IMR-90 (cell line): ENCODE measurements around the gene TTLL12. TPM values are rescaled to one million over a fixed set of nuclear protein-coding genes. Genes with fewer than 3 reads are reported as not detected.

Source experiments
- ATAC-seq: fragments of 200-7000 bp; cut with Tn5 transposase; 2 replicates; pipeline ENCODE4 v1.9.1; 2020; ENCODE audit warnings: low read depth, mild to moderate bottlenecking, moderate library complexity
- BruUV-seq: library from RNA; stranded (reverse); fragments of 400-500 nt; replicated peaks from 2 replicates; lab custom pipeline; 2021; lab: Mats Ljungman, UMichigan
- CTCF ChIA-PET: fragments of 300-600 bp; formaldehyde crosslinking; extraction: SDS; loops from one replicate; lab custom pipeline; 2021; ENCODE audit warnings: antibody characterized with exemption; lab: Yijun Ruan, JAX
- POLR2A ChIA-PET: fragments of 300-600 bp; sonication (Branson Sonifier 250); formaldehyde crosslinking; loops from one replicate; lab custom pipeline; 2022; ENCODE audit warnings: antibody characterized with exemption; ENCODE audit not compliant: unreplicated experiment; lab: Charles Lee
- DNase-seq: peaks from one replicate; pipeline ENCODE4 v3.0.0; 2013
- H2AFZ ChIP-seq: replicated peaks from 2 replicates; pipeline ENCODE3; 2013; ENCODE audit warnings: low read length, mild to moderate bottlenecking; ENCODE audit not compliant: poor library complexity
- H2AK5ac ChIP-seq: 2 replicates; pipeline ENCODE4 v1.6.1; 2013; ENCODE audit warnings: low read depth, low read length, inconsistent platforms
- H2AK9ac ChIP-seq: replicated peaks from 2 replicates; pipeline ENCODE3; 2013; ENCODE audit warnings: mild to moderate bottlenecking, low read depth, low read length, moderate library complexity; ENCODE audit not compliant: poor library complexity
- H2BK120ac ChIP-seq: 2 replicates; pipeline ENCODE4 v1.6.1; 2013; ENCODE audit warnings: low read depth, low read length, inconsistent platforms
- H2BK15ac ChIP-seq: 3 replicates; pipeline ENCODE4 v1.6.1; 2013; ENCODE audit warnings: low read depth, low read length, inconsistent platforms
- H2BK20ac ChIP-seq: 2 replicates; pipeline ENCODE4 v1.6.1; 2013; ENCODE audit warnings: low read depth, mild to moderate bottlenecking, inconsistent platforms, low read length, moderate library complexity
- H2BK5ac ChIP-seq: 2 replicates; pipeline ENCODE4 v1.6.1; 2013; ENCODE audit warnings: mild to moderate bottlenecking, low read depth, low read length, inconsistent platforms; ENCODE audit not compliant: poor library complexity, severe bottlenecking
- H3K14ac ChIP-seq: replicated peaks from 2 replicates; pipeline ENCODE4 v1.6.1; 2013; ENCODE audit warnings: low read depth, low read length, inconsistent platforms
- H3K18ac ChIP-seq: 2 replicates; pipeline ENCODE4 v1.6.1; 2013; ENCODE audit warnings: low read depth, low read length, control low read depth
- H3K23ac ChIP-seq: 2 replicates; pipeline ENCODE4 v1.6.1; 2013; ENCODE audit warnings: low read depth, low read length, inconsistent platforms
- H3K27ac ChIP-seq: 2 replicates; pipeline ENCODE4 v1.5.1; 2013; ENCODE audit warnings: mild to moderate bottlenecking, control low read depth, low read length; ENCODE audit not compliant: insufficient read depth
- H3K27me3 ChIP-seq: 2 replicates; pipeline ENCODE4 v1.6.1; 2013; ENCODE audit warnings: low read length; ENCODE audit not compliant: control insufficient read depth, insufficient read depth
- H3K36me3 ChIP-seq: 2 replicates; pipeline ENCODE4 v1.6.1; 2013; ENCODE audit warnings: low read length, mixed read lengths; ENCODE audit not compliant: control insufficient read depth, insufficient read depth
- H3K4ac ChIP-seq: 2 replicates; pipeline ENCODE4 v1.6.1; 2013; ENCODE audit warnings: low read depth, low read length, inconsistent platforms
- H3K4me1 ChIP-seq: 2 replicates; pipeline ENCODE4 v1.6.1; 2013; ENCODE audit warnings: low read length, mixed read lengths; ENCODE audit not compliant: control insufficient read depth, insufficient read depth
- H3K4me2 ChIP-seq: 2 replicates; pipeline ENCODE4 v1.6.1; 2013; ENCODE audit warnings: low read depth, mild to moderate bottlenecking, control low read depth, low read length, moderate library complexity
- H3K4me3 ChIP-seq: 2 replicates; pipeline ENCODE4 v1.5.1; 2013; ENCODE audit warnings: low read depth, mild to moderate bottlenecking, control low read depth, low read length, moderate library complexity; ENCODE audit not compliant: insufficient read depth
- H3K56ac ChIP-seq: 2 replicates; pipeline ENCODE4 v1.6.1; 2013; ENCODE audit warnings: low read length, inconsistent platforms; ENCODE audit not compliant: insufficient read depth; ENCODE audit errors: extremely low read depth
- H3K79me1 ChIP-seq, 2 experiments: 2 replicates each; pipeline ENCODE4 v1.6.1; 2013; ENCODE audit warnings: low read length in 2 of 2, inconsistent platforms in 1 of 2, low read depth in 1 of 2
- H3K9ac ChIP-seq: 2 replicates; pipeline ENCODE4 v1.6.1; 2013; ENCODE audit warnings: low read depth, low read length, control low read depth
- H3K9me1 ChIP-seq: 2 replicates; pipeline ENCODE4 v1.6.1; 2013; ENCODE audit warnings: low read length, inconsistent platforms; ENCODE audit not compliant: insufficient read depth
- H3K9me3 ChIP-seq: 2 replicates; pipeline ENCODE4 v1.6.1; 2013; ENCODE audit warnings: low read length; ENCODE audit not compliant: control insufficient read depth, insufficient read depth
- H4K20me1 ChIP-seq: 2 replicates; pipeline ENCODE4 v1.6.1; 2013; ENCODE audit warnings: low read length, inconsistent platforms; ENCODE audit not compliant: insufficient read depth
- H4K5ac ChIP-seq: 2 replicates; pipeline ENCODE4 v1.6.1; 2013; ENCODE audit warnings: mild to moderate bottlenecking, low read depth, low read length, control low read depth
- H4K8ac ChIP-seq, 2 experiments: 2 replicates each; pipeline ENCODE4 v1.6.1; 2013; ENCODE audit warnings: low read depth in 2 of 2, low read length in 2 of 2, control low read depth in 1 of 2, inconsistent platforms in 1 of 2
- H4K91ac ChIP-seq: 2 replicates; pipeline ENCODE4 v1.6.1; 2013; ENCODE audit warnings: low read depth, low read length, inconsistent platforms; ENCODE audit not compliant: insufficient read depth
- BHLHE40 ChIP-seq: fragments of 150-350 bp; IDR thresholded peaks from 2 replicates; pipeline ENCODE4 v1.6.1; 2016; ENCODE audit warnings: mild to moderate bottlenecking, low read depth, low read length
- CEBPB ChIP-seq: IDR thresholded peaks from 2 replicates; pipeline ENCODE4 v1.6.1; 2012; ENCODE audit warnings: low read depth, low read length, improper control_type of control experiment
- CHD1 ChIP-seq: IDR thresholded peaks from 2 replicates; pipeline ENCODE4 v1.6.1; 2012; ENCODE audit warnings: low read depth, low read length, improper control_type of control experiment
- CTCF ChIP-seq: conservative IDR thresholded peaks from 2 replicates; pipeline ENCODE4 v1.5.1; 2012; ENCODE audit warnings: mild to moderate bottlenecking, low read depth, low read length, improper control_type of control experiment
- ELK1 ChIP-seq: fragments of 150-350 bp; IDR thresholded peaks from 2 replicates; pipeline ENCODE4 v1.6.1; 2016; ENCODE audit warnings: low read depth, mild to moderate bottlenecking, low read length, moderate library complexity, borderline replicate concordance
- FOS ChIP-seq: fragments of 150-350 bp; IDR thresholded peaks from 2 replicates; pipeline ENCODE4 v1.6.1; 2016; ENCODE audit warnings: low read depth, low read length
- MAFK ChIP-seq: IDR thresholded peaks from 2 replicates; pipeline ENCODE4 v1.6.1; 2012; ENCODE audit warnings: low read depth, low read length, improper control_type of control experiment
- MAZ ChIP-seq: IDR thresholded peaks from 2 replicates; pipeline ENCODE4 v1.6.1; 2012; ENCODE audit warnings: low read depth, mild to moderate bottlenecking, low read length, improper control_type of control experiment, moderate library complexity, borderline replicate concordance
- MXI1 ChIP-seq: IDR thresholded peaks from 2 replicates; pipeline ENCODE4 v1.6.1; 2012; ENCODE audit warnings: low read depth, mild to moderate bottlenecking, low read length, moderate library complexity, borderline replicate concordance
- NFE2L2 ChIP-seq: fragments of 150-350 bp; IDR thresholded peaks from 2 replicates; pipeline ENCODE4 v1.6.1; 2016; ENCODE audit warnings: low read depth, mild to moderate bottlenecking, low read length
- POLR2A ChIP-seq: IDR thresholded peaks from 2 replicates; pipeline ENCODE4 v1.6.1; 2012; ENCODE audit warnings: mild to moderate bottlenecking, low read depth, low read length
- RAD21 ChIP-seq: IDR thresholded peaks from 2 replicates; pipeline ENCODE4 v1.6.1; 2012; ENCODE audit warnings: low read length, improper control_type of control experiment
- RCOR1 ChIP-seq: IDR thresholded peaks from 2 replicates; pipeline ENCODE4 v1.6.1; 2012; ENCODE audit warnings: mild to moderate bottlenecking, low read length, improper control_type of control experiment; ENCODE audit not compliant: insufficient replicate concordance
- RFX5 ChIP-seq: IDR thresholded peaks from 2 replicates; pipeline ENCODE4 v1.8.0; 2012; ENCODE audit warnings: low read depth, mild to moderate bottlenecking, low read length, moderate library complexity
- SMC3 ChIP-seq: fragments of 150-350 bp; IDR thresholded peaks from 2 replicates; pipeline ENCODE4 v1.6.1; 2016; ENCODE audit warnings: low read depth, mild to moderate bottlenecking, antibody characterized with exemption, low read length, moderate library complexity
- USF2 ChIP-seq: fragments of 150-350 bp; IDR thresholded peaks from 2 replicates; pipeline ENCODE4 v1.6.1; 2017; ENCODE audit warnings: mild to moderate bottlenecking, antibody characterized with exemption, low read length, low read depth
- WGBS, 2 experiments: methylation state at CpG; one replicate each; pipeline versions ENCODE4 v1.1.5 to v1.1.7; 2013; ENCODE audit warnings: missing lambda C conversion rate in 2 of 2; ENCODE audit not compliant: insufficient read length in 1 of 2; ENCODE audit errors: extremely low coverage in 2 of 2; 5-methylcytosine and 5-hydroxymethylcytosine counted together
- dilution Hi-C: fragments of 300-500 bp; cut with HindIII; formaldehyde crosslinking; loops from one replicate; pipeline ENCODE4 v1.14.3; 2018; ENCODE audit warnings: low sequenced_read_pairs; ENCODE audit not compliant: unreplicated experiment
- in situ Hi-C: fragments of 300-500 bp; cut with MboI; formaldehyde crosslinking; loops from 3 replicates; pipeline ENCODE4 v1.14.3; 2019; ENCODE audit warnings: low sequenced_read_pairs, inconsistent platforms, mixed read lengths
- intact Hi-C: fragments of 100-400 bp; cut with micrococcal nuclease; formaldehyde crosslinking; loops from 2 replicates; pipeline ENCODE4 v1.10.0; 2022
- polyA plus RNA-seq, 3 experiments: library from polyadenylated mRNA; depleted of rRNA; stranded (reverse); fragments of >200 nt; gene quantifications; 2 replicates each; pipeline ENCODE4 v1.2.3, GENCODE V29; 2012; ENCODE audit warnings: low replicate concordance in 1 of 3
- total RNA-seq: library from RNA; depleted of rRNA; stranded (reverse); fragments of >200 nt; gene quantifications from 2 replicates; pipeline ENCODE4 v1.2.3, GENCODE V29; 2012

TTLL12 gene
- total and polyA plus RNA-seq, 2 of the 4 experiments (the other 2 are of a cell fraction) = 20.9 to 30.1 TPM

- in situ Hi-C loops (no loop called here), intact Hi-C loops (no loop called here), dilution Hi-C loops (no loop called here)
- WGBS, 2 experiments = 43% methylated on average over 2 of the region's 9 CpGs; no CpG with 5 or more reads in 1 of the 2 experiments
- Histone ChIP-seq H3K79me1 (no peaks in the 10 kb centered on the region), H4K20me1 (no peaks in the 10 kb centered on the region), H3K56ac (no peak overlapping the region), H3K9me1 (no peaks in the 10 kb centered on the region), H2AK5ac (no peak overlapping the region), H3K9me3 (no peaks in the 10 kb centered on the region), H3K27ac (no peak overlapping the region), H2AFZ (no peak overlapping the region), H3K36me3 (no peaks in the 10 kb centered on the region), H3K4ac (no peak overlapping the region), H4K91ac (no peak overlapping the region), H4K5ac (no peak overlapping the region), H2AK9ac (no peak overlapping the region), H3K14ac (no peak overlapping the region), H2BK15ac (no peak overlapping the region), H3K4me2 (no peak overlapping the region), H2BK20ac (no peak overlapping the region), H3K9ac (no peak overlapping the region), H2BK120ac (no peak overlapping the region), H2BK5ac (no peak overlapping the region), H3K23ac (no peak overlapping the region), H4K8ac (no peak overlapping the region), H3K27me3 (peaks cover 54% of the 10 kb centered on the region), H3K4me1 (no peaks in the 10 kb centered on the region), H3K4me3 (no peak overlapping the region), H3K18ac (no peak overlapping the region)
- no TSS peak for BruUV-seq
- TF ChIP-seq BHLHE40 = no peak
- TF ChIP-seq RCOR1 = no peak
- no peak for TF ChIP-seq FOS
- no peak for TF ChIP-seq SMC3
- TF ChIP-seq ELK1 = no peak
- no peak for TF ChIP-seq CTCF
- TF ChIP-seq MAZ = no peak
- no peak for TF ChIP-seq CHD1
- TF ChIP-seq MAFK = no peak
- no peak for TF ChIP-seq MXI1
- TF ChIP-seq RFX5 = no peak
- no peak for TF ChIP-seq CEBPB
- TF ChIP-seq USF2 = no peak
- no peak for TF ChIP-seq RAD21
- no peak for TF ChIP-seq POLR2A
- TF ChIP-seq NFE2L2 = no peak
- no peak for DNase-seq
- no peak for ATAC-seq
- ChIA-PET POLR2A (no interaction called here), CTCF (no interaction called here)
Measured at GRCh38 chr22:43234264-43234988, 47.5 kb upstream of the TTLL12 start.
